HG03520 (cell line): Measurements from ENCODE around the gene GADD45A.
"Not testable (repeated sequence)": the region's sequence is repeated elsewhere in the genome, so short reads cannot be mapped to it uniquely, and the experiment has no call there.

Experiments used
- ATAC-seq: cut with Tn5 transposase; IDR thresholded peaks from one replicate; pipeline ENCODE4 v1.9.1; 2021; ENCODE audit warnings: mild to moderate bottlenecking, moderate library complexity; ENCODE audit not compliant: unreplicated experiment

GADD45A gene

DNA sequence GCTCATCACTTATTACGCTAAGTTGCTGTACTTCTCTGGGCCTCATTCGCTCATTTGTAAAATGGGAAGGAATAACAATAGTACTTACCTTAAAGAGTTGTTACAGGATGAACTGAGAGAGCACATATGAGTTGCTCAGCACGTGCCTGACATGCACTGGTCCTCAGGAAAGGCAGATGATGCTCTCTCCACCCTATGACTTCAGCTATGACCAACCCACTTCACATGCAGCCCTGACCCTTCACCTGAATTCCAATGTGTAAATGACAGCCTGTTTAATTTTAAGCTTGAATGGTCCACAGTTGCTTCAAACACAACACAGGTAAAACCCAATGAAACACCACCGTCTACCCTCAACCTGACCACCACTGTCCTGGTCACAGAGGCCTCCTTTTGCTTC, 32.9 kb downstream of the GADD45A start:
- no peak for ATAC-seq

DNA sequence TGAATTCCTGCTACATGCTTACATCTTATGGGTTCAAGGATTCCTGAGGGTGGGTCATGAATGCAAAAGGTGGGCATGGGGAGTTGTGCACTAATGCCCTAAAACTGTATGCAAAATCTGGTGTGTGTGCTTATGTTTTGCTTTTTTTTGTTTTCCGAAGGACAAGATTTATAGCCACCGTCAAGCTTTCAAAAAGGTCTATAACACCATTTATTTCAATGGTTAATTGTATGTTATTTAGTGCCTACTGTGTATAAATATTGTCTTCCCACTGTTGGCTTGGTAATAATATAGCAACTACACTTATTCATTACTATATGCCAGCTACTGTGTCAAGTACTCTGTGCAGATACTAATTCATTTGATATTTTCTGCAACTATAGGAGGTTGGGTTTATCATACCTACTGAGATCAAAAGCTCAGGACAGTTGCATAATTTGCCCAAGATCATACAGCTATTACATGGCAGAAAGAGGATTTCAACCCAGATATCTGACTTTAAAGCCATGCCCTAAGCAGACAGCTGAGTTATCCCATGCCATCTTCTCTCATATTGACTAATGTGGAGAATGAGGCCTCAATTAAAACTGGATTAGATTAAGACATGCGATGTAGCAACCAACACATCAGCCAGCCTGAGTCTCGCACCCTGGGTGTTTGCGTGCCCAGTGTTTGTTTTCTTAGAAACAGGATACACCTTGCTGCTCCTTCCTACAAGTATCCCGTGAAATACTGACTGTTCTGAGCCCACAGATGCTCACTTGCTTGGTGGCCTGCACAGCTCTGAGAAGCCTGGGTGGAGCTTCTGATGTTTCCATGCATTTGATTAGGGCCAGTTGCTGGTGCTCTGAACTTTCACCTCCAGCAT, 34.6 kb downstream of the GADD45A start:
- ATAC-seq = no peak

DNA sequence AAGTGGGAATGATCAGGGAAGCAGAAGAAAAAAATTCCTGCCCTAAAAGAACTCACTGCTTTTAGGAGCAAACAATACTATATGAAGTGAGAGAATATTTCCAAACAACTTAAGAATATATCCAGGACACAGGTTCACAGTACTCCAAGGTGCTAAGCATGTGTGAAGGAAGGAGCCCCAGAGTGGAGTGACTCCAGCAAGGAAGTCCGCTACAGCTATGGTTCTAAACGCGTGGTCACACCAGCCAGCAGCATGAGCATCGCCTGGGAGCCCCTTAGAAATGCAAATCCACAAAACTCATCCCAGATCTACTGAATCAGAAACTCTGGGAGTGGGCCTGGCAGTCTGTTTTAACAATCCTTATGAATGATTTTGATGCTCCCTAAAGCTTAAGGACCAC, 36.1 kb downstream of the GADD45A start:
- ATAC-seq = no peak

DNA sequence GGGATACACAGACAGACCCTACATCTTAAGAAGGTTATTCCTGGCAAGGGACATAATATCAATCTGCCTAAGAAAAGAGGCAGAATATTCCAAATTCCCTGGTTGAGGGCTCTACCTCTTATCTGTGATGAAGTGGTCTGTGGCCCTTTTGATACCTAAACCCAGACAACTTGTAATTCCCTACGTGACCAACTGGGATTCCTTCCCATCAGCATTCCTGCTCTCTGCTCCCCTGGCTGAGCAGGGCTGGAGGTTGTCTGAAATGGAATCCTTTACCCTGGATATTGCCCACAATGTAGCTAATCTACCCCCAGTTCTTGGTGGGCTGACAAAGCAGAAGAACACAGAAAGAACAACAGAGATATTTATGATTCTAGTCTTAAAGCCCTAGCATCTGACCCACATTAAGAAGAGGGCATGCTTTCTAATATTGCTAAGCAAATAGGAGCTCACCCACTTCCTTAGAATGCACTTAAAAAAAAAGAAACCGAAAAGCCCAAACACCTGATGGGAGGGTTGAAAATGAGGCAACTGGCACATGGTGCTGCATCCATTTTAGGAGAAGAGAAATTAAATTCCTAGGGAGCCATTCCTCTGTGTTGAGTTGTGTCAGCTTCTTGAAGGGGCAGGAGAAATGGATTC, 36.8 kb downstream of the GADD45A start:
- no peak for ATAC-seq

DNA sequence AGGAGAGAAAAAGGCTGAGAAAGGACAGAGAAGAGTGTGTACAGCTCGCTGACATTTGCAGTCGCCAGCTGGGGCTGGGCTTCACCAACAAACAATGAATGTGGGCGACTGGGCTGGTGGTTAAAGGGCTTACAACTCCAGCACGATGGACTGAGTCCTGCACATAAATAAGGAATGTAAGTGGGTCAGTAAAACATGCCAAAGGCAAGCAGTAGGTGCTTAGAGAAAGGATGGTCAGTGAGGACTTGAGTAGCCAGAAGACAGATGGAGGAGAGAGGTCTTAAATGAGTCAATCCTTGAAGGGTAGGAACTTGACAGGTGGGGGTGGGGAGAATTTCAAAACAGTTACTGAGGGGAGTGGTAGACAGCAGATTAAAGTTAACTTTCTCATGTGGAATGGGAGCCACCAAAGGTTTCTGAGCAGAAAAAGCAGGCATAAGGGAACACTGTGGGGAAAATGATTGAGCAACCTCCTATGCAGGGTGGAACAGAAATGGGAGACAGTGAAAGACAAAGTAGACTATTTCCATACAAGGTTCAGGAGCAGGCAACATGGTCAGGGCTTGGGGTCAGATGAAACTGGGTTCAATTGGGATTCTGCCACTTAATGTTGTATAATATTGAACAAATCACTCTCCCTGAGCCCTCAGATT, 37.4 kb downstream of the GADD45A start:
- ATAC-seq = no peak

DNA sequence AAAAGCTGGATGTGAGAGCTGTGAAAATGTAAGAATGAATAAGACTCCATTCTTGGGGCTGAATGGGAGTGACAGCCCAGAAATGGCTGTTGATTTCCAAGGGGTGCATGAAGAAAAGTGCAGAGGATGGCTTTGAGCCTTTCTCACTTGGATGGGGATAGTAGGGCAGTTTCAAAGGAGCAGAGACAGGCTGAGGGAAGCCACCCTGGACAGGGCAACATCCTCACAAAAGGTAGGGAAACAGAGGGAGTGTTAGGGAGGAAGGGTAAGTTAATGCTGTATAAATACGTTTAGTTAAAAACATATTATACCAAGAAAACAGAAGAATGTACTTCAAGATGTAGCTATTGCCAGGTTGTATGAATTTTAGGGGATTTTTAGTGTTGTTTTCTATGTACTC, 38.1 kb downstream of the GADD45A start:
- ATAC-seq = no peak

DNA sequence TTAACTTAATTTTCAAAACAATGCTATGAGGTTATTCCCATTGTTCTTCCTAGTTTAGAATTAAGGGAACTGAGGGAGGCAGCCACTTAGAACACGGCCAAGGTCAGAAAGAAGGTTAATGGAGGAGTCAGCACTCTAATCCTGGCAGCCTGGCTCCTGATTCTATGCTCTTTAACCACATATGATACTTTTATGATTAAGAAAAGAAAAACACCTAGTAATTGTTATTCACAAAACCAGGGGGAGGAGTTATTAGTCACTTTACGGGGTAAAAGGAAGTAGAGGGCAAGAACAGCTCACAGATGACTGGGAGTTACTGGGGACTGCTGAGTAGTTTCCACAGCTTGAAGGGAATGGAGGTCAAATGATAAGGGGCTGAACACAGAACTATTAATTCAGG, 38.6 kb downstream of the GADD45A start:
- peak; percentile 78 for ATAC-seq

DNA sequence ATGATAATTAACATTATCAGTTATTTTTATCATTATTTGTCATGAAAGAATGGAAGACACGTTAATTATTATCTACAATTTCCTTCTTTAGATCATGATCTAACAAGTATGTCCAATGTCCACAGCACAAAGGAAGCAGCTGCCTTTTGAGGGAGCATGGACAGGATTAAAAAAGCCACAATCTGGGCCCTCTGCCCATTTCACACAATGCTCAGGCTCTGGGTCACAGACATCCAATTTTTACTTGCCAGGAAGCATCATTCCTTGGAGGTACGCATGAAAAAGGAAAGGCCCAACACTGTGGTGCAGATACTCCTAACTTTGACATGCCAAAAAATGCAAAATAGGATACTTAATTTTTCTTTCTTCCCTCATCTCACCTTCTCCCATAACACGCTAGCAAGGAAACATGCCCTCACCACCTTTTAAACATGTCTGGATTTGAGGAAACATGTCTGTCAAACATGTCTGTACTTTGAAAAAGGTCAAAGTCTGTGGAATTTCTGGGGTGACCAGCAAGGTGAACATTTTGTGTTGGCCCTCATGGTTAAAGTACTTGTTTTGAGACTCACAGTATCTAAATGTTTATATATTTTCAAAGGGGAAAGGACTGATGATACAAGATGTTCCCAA, 40.0 kb downstream of the GADD45A start:
- no peak for ATAC-seq

DNA sequence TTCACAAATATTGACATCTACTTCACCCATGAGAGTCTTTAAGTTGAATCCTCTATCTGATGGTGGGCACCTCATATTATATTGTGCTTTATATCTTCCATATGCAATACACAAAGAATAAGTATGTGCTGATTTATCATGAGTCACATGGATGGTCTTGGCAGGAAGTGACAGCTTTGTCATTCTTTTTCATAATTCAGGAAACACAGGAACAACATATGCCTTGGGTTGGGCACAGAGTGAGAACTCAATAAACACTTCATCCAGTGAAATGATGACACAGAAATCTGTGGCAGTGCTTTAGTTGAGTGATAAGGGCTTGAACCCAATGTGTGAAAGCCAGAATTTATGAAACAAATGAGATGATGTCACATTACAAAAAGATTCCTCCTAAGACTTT, 41.2 kb downstream of the GADD45A start:
- ATAC-seq = no peak

DNA sequence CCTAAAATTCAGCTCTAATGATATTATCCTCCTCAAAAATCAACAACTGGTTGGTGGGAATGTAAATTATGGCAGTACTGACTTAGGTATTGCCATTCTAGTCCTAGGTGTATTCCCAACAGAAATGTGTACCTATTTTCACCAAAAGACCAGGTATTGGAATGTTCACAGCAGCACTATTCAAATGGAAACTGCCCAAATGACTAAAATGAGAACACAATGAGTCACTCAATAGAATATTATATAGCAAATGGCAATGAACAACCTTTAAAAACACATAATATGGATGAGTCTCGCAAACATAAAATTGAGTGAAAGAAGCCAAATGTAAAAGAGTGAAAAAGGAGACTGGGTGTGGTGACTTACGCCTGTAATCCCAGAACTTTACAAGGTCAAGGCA, 44.9 kb downstream of the GADD45A start:
- ATAC-seq = no peak

DNA sequence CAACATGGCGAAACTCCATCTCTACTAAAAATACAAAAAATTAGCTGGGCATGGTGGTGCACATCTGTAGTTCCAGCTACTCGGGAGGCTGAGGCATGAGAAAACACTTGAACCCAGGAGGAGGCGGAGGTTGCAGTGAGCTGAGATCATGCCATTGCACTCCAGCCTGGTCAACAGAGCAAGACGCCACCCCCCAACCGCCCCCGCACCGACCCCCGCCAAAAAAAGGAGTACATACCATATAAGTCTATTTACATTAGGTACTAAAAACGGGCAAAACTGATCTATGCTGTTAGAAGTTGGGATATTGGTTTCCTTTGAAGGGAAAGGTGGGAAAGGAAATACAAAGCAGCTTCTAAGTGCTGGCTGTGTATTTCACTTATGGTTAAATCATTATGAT, 45.3 kb downstream of the GADD45A start:
- not testable (repeated sequence) for ATAC-seq

DNA sequence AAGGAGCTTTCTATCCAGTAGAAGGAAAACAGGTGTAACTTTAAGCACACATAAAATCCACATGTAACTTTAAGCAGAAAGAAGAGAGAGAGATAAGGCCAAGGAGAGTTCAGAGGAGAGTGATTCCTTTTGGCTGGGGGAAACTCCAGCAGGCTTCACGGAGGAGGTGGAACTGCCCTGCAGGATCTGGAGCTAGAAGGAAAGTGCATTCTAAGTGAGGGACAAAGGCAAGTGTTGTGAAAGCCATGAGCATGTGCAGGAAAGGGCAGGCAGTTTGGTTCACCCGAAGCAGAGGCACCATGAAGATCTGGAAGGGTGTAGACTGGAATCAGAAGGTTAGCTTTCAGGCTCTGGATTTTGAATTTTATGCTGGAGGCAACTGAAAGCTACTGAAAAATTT, 46.3 kb downstream of the GADD45A start:
- no peak for ATAC-seq

DNA sequence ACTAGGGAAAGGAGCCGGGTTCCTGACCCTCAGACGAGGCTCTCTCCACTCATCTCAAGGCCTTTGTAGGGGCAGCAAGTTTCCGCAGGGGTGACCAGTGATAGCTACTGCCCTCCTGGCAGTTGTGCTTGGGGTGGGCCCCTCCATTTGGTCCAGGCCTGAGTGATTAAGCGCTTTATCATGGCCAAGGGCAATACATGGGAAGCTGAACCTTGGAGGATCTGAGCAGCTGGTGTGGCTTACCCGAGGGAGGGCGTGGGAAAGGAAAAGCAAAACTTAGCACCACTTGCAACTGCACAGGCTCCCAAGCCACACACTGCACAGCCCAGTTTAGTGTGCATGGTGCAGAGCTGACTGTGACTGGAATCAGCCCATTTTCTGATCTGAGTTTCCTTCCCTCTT, 47.8 kb downstream of the GADD45A start:
- ATAC-seq = no peak

DNA sequence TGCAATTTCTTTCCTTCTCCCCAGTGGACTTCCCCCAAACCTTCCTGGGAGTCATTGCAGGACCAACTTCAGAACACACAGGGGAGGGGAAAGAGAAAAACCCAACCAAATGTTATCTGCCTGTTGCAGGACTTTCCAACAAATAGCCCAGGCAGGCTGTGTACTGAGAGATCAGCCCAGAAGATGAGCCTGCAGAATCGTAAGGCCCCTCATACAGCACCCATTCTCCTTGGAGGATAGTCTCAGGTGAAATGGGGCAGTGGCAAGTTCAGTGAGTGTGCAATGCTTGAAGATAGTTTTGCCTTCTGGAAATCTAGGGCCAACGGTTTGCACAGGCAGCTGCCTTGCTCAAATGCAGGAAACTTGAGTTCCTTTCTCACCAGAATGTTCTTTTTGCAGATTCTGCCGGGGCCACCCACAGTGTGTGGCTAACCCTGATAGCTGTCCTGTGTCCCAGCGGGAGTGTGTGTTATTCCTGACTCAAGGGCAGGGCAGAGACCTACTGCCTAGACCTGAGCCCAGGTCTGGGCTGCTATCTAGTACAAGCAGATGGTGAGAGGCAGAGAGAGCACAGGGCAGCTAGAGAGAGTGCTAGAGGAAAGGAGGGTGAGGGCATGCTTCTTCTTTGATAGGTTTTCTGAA, 48.8 kb downstream of the GADD45A start:
- ATAC-seq = no peak

DNA sequence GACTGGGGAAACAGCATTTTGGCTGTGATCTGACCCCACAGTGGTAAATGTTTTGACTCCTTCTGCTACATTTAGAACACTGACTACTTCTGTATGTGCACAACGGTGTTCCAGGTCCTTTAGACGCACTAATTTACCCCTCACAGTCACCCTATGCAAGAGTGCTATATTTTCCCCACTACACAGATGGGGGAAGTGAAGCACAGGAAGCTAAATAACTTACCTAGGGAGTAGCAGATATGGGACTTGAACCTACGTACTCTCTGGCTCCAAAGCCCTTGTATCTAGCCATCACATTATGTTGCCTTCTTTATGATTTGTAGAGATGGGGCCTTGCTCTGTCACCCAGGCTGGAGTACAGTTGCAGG, 49.3 kb downstream of the GADD45A start:
- ATAC-seq = no peak

DNA sequence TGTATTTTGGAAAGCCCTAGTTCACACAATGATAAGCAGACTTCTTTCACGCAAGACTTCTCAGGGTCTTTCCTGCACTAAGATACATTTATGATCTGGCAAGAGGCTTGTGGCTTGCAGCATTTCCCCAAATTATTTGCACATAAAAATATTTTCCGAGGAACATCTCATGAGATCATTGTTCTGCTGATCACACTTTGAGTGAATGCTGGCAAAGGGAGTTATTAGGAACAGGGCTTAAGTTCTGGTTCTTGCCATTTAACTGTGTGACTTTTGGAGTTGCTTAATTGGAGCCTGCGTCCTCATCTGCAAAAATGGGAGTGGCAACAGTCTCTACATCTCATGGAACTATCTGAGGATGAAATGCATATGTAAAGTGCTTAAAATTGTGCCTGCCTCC, 50.2 kb downstream of the GADD45A start:
- no peak for ATAC-seq

DNA sequence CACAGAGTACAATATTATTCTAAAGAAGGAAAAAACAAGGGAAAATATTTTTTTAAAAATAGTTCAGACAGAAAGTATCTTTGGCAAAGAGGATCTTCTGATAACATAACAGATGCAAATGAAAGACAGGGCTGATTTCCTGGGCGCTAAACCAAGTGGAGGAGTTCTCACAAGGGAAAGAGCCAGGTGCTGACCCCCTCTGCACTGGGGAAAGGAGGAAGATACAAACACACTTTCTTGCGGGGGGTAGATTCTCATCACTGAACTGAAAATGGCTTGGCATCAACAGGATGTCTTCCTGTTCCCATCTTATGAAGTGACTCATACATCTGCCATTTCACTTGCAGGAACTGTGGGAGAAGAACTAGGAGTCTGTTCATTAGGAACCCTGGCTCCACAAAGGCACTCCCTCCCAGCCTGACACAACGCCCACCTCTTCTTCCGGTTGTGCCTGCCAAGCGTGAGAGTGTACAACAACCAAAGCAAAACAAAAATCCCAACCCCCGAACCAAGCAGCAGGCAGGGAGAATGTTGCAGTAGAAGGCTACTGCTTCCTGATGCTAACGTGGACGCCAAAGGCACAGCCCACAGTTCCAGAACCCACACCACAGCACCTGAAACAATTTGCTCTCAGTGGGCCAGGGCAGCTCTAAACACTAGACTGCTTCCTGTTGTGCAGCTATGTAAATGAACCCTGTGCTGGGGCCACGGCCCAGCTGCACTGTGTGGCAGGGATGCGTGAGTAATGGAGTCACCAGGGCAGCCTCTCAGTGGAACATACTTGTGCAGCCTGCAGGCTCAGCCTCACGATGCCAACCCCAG, 51.0 kb downstream of the GADD45A start:
- peak; percentile 97 for ATAC-seq

DNA sequence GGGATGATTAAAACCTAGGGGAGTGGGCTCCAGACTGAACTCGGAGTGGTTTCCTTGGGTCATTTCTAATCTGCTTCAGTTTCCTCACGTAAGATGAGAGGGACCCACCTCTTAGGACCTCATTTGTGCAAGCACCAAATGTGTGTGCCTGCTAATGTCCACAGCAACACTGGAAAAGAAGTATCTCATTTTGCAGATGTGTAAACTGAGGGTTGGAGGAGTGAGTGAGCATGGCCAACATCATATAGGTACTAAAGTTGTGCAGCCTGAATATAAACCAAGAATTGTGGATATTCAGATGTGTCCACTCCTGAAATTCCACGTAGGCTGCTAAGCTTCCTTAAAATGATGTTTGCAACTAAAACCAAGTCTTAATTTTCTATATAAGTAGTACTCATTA, 51.7 kb downstream of the GADD45A start:
- no peak for ATAC-seq

DNA sequence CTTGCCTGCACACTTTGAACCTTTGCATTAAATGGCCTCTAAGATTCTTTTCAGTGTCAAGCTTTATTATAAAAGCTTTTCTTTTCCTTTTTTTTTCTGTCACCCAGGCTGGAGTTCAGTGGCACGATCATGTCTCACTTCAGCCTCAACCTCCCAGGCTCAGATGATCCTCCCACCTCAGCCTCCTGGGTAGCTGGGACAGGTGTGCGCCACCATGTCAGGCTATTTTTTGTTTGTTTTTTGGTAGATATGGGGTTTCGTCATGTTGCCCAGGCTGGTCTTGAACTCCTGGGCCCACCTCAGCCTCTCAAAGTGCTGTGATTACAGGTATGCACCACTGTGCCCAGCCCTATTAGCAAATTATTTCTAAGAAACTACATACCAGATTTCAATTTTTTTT, 52.9 kb downstream of the GADD45A start:
- ATAC-seq = no peak
